Activated T-helper 17 cell treated with anti-CD3 and anti-CD28 coated beads, Interleukin-2, amount 50 U/mL, for 72 hours (primary cell): ENCODE data around the gene CLEC2D. TPM values are rescaled to one million over a fixed set of nuclear protein-coding genes. Genes with fewer than 3 reads are reported as not detected.

Experiments
- ATAC-seq: fragments of 150-1000 bp; cut with Tn5 transposase; replicated peaks from 2 replicates; pipeline ENCODE4 v1.10.0; 2021; ENCODE audit warnings: mild to moderate bottlenecking, moderate library complexity
- H3K27ac Mint-ChIP-seq: one replicate; pipeline ENCODE4 v1.8.0; 2022; ENCODE audit warnings: mixed read lengths
- H3K27me3 Mint-ChIP-seq: one replicate; pipeline ENCODE4 v1.8.0; 2022; ENCODE audit warnings: mixed read lengths
- H3K36me3 Mint-ChIP-seq: one replicate; pipeline ENCODE4 v1.8.0; 2022; ENCODE audit warnings: low read depth, mild to moderate bottlenecking, mixed read lengths
- H3K4me1 Mint-ChIP-seq: one replicate; pipeline ENCODE4 v1.8.0; 2022; ENCODE audit warnings: mixed read lengths
- H3K4me3 Mint-ChIP-seq: one replicate; pipeline ENCODE4 v1.8.0; 2022; ENCODE audit warnings: mild to moderate bottlenecking, mixed read lengths
- H3K9me3 Mint-ChIP-seq: one replicate; pipeline ENCODE4 v1.8.0; 2022; ENCODE audit warnings: mixed read lengths
- total RNA-seq, 2 donors: library from RNA; stranded (reverse); gene quantifications; one replicate each; pipeline ENCODE4 v1.2.3, GENCODE V29; 2022

CLEC2D gene
- total RNA-seq, 2 donors from 2014 or later: 146 to 267 TPM

DNA sequence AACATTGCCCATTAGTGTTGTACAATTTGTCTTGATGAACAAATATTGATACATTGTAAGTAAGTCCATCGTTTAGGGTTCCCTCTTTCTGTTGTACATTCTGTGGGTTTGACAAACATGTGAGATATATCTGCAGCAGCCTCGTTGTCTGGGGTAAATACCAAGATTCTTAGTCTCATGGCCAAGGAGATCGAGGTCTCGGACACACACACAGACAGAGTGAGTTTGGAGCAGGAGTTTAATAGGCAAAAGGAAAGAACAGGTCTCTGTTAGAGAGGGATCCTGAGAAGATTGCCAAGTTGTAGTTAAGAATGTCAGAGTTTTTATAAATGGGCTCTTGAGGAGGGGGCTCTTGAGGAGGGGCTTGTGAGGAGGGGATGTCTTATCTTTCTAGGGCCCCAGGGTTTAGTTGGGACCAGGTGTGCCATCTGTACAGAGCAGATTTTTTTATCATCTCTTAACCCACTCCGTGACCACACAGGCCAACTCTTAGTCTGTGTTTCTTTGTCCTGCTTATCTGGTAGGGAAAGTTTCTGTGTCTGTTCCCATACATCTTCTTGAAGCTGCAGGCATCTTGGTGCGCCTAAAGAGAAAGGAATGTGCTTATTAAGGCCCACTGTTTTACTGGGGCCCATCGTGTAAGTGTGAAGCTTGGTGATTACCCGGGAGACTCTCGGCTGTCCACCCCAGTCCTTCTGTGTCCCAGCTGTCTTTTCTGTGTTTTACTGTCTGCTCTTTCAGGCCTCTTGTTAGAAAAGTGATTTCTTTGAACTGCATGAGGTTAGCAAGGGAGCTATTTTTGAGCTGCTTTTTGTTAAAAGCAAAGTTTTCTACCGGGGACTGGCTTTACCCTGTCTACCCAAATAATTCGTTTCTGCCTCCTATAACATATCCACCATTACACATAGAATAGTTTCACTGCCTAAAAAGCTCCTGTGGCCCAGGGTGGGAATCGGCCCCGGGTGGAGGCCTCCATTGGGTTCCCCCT is 22.4 kb upstream of the CLEC2D start:
- Mint-ChIP-seq H3K4me3 (peak overlapping the region; percentile 100), H3K36me3 (peaks cover 61% of the 10 kb centered on the region), H3K9me3 (peaks cover 8% of the 10 kb centered on the region), H3K4me1 (peaks cover 26% of the 10 kb centered on the region), H3K27me3 (no peaks in the 10 kb centered on the region), H3K27ac (peak overlapping the region; percentile 90)
- ATAC-seq: peak; percentile 2

DNA sequence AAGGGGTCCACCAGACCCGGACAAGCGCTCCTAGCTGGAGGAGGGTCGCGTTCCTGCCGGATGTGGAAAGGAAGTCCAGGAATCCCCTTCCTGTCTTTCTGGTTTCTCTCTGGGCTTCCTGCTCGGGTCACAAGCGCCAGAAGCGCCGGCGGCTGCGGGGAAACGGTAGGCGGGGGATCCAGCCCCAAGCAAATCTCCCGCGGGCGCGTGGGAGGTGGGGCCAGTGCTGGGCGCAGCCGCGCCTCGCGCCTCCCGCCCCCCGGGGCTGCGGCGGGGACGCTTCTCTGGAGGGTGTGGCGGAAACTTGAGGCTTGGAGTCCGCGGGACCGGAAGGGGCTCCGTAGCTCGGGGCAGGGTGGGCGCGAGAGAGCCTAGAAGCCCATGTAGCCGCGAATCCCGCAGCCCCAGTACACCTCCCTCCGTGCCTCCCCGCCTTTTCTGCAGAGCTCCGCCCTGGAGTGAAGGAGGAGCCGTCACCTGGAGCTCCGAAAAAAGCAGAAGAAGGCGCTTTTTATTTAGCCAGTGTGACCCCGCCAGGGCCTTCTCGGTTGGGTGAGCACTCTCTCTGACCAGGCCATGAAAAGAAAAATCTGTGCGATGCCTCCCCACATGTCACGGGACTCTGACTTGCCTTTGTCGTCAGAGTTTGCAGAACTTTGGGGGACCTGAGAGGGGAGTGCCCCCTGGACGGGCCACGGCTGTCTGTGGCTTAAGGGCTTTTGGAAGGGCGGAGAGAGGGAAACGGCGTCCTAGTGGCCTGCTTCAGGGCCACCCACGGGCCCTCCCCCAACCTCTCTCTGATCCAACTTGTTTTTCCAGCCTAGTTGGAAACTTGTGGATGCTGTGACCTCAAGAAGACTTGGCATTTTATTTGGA is 21.4 kb upstream of the CLEC2D start:
- peak; percentile 59 for ATAC-seq
- Mint-ChIP-seq H3K36me3 (peaks cover 71% of the 10 kb centered on the region), H3K9me3 (peaks cover 8% of the 10 kb centered on the region), H3K27me3 (no peaks in the 10 kb centered on the region), H3K4me3 (peak overlapping the region; percentile 100), H3K4me1 (peaks cover 29% of the 10 kb centered on the region), H3K27ac (peak overlapping the region; percentile 90)

DNA sequence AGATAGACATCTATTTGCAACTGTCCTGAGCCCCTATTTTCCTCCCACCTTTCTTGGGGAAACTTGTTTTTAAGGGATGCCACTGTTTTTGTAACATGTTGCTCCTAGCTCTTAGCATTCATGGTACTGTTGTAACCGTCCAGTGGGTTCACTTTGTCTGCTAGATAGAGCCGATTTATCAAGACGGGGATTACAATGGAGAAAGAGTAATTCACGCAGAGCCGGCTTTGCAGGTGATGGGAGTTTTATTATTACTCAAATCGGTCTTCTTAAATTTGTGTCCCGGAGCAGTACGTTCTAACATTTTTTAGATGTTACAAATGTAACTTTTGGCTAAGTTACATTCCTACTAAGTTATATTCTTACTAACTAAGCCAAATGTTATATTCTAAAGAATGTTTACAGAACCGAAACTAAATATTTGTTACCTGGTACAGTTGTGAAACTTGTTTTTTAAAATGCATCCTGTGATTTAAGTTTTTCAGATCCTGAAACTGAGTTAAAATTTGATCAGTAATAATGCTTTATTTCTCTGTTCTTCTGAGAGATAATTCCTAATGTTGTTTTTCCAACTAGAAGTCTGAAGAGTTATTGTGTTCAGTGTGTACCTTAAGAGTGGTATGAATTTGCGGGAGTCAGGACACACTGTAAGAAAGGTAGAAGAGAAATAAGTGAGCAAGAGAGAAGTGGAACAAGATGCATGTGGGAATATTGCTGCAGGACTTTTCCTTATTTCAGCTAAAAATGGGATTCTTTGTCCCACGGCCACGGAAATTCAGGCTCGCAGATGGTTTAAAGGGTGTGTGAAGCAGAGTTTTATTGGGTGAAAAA is 20.6 kb upstream of the CLEC2D start:
- H3K27ac Mint-ChIP-seq: peak overlapping the region; percentile 90
- H3K36me3 Mint-ChIP-seq: peaks cover 80% of the 10 kb centered on the region
- ATAC-seq: no peak
- H3K9me3 Mint-ChIP-seq: peaks cover 8% of the 10 kb centered on the region
- peaks cover 32% of the 10 kb centered on the region for H3K4me1 Mint-ChIP-seq
- H3K27me3 Mint-ChIP-seq: no peaks in the 10 kb centered on the region
- H3K4me3 Mint-ChIP-seq: peak overlapping the region; percentile 100

DNA sequence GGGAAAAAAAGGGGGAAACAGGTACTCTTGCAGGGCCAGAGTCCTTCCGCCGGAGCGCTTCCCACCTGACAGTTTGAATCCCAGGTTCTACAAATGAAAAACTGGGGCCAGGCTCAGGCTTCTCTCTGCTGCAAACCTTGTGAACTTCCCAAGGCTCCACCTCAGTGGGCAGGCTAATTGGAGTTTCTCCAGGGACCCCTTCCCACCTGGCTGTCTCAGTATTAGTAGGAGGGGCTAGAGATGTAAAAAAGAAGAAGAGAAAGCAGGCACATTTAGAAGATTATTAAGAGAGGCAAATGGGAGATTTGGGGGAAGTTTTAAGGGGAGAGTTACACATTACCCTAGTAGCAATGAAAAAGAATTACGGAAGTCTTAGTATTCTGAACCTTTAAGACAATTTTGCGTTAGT is 20.0 kb upstream of the CLEC2D start:
- Mint-ChIP-seq H3K36me3 (peaks cover 86% of the 10 kb centered on the region), H3K4me1 (peaks cover 35% of the 10 kb centered on the region)
- ATAC-seq: no peak

DNA sequence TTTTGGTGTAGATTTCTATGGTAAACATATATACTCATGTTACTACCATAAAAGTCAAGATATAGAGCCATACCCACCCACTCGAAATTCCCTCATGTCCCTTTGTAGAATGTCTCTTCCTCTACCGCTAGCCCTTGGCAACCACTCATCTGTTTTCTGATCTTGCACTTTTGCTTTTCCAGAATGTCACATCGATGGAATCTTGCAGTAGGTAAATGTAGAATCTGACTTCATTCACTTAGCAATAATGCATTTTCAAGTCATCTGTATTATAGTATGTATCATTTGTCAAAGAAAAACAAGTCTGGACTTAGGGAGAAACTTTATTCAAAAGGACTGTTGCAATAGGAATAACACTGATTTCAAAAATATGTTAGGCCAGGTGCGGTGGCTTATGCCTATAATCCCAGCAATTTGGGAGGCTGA is 19.3 kb upstream of the CLEC2D start:
- no peak for ATAC-seq
- Mint-ChIP-seq H3K4me1 (peaks cover 40% of the 10 kb centered on the region), H3K4me3 (peak overlapping the region; percentile 100), H3K27me3 (no peaks in the 10 kb centered on the region), H3K9me3 (peaks cover 8% of the 10 kb centered on the region), H3K27ac (peak overlapping the region; percentile 90), H3K36me3 (peaks cover 91% of the 10 kb centered on the region)

More for the DNA sequence above, 20.0 kb upstream of the CLEC2D start:
- Mint-ChIP-seq H3K27ac (peak overlapping the region; percentile 90), H3K27me3 (no peaks in the 10 kb centered on the region), H3K4me3 (peak overlapping the region; percentile 100), H3K9me3 (peaks cover 8% of the 10 kb centered on the region)

DNA sequence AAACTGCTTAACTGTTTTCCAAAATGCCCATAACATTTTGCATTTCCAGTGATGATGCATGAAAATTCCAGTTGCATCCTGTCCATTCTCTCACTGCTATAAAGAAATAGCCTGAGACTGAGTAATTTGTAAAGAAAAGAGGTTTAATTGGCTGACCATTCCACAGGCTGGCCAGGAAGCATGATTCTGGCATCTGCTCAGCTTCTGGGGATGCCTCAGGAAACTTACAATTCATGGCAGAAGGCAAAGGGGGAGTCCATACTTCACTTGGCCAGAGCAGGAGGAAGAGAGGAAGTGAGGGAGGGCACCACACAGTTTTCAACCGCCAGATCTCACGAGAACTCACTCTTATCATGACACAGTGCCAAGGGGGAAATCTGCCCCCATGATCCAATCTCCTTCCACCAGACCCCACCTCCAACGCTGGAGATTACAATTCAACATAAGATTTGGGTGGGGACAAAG is 18.2 kb upstream of the CLEC2D start:
- ATAC-seq: peak; percentile 57
- H3K4me1 Mint-ChIP-seq: peaks cover 46% of the 10 kb centered on the region
- peaks cover 97% of the 10 kb centered on the region for H3K36me3 Mint-ChIP-seq

DNA sequence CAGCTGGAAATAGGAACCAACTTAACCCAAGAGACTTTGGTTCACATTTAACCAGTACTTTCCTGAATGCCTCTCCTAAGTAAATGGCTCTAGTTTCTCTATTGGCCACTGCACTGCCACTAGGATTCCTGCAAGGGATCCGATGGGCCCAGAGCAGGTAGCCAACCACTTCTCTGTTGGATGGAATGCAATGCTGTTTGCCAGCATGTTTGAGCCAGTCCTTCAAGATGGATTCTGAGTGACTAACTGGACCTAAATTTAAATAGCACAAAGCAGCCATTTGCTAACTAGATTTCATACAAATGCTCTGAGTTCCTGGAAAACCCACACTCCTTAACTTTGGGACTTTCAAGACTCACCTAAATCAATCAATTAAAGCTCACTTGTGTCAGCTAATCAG is 9.5 kb upstream of the CLEC2D start:
- H3K4me3 Mint-ChIP-seq: peak overlapping the region; percentile 100
- ATAC-seq: peak; percentile 21
- peaks cover 8% of the 10 kb centered on the region for H3K9me3 Mint-ChIP-seq
- peaks cover 66% of the 10 kb centered on the region for H3K4me1 Mint-ChIP-seq
- peak overlapping the region; percentile 57 for H3K27ac Mint-ChIP-seq
- H3K36me3 Mint-ChIP-seq: peaks cover 100% of the 10 kb centered on the region
- no peaks in the 10 kb centered on the region for H3K27me3 Mint-ChIP-seq

More for the DNA sequence above, 18.2 kb upstream of the CLEC2D start:
- Mint-ChIP-seq H3K27me3 (no peaks in the 10 kb centered on the region), H3K9me3 (peaks cover 9% of the 10 kb centered on the region), H3K4me3 (peak overlapping the region; percentile 100), H3K27ac (peak overlapping the region; percentile 90)

DNA sequence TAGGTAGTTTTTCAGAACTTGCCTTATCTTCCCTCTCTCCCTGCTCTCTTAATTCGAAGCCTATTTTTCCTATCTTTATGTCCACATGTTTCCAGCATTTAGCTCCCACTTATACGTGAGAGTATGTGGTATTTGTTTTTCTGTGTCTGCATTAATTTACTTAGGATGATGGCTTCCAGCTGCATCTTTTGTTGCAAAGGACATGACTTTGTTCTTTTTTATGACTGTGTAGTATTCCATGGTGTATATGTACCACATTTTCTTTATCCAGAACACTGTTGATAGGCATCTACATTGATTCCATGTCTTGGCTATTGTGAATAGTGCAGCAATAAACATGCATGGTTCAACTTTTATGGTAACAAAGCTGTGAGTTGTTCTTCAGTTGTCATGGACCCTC is 7.8 kb upstream of the CLEC2D start:
- Mint-ChIP-seq H3K36me3 (peaks cover 100% of the 10 kb centered on the region), H3K4me3 (peak overlapping the region; percentile 100), H3K27ac (peak overlapping the region; percentile 74), H3K4me1 (peaks cover 50% of the 10 kb centered on the region), H3K27me3 (no peaks in the 10 kb centered on the region), H3K9me3 (peaks cover 3% of the 10 kb centered on the region)
- ATAC-seq: no peak

DNA sequence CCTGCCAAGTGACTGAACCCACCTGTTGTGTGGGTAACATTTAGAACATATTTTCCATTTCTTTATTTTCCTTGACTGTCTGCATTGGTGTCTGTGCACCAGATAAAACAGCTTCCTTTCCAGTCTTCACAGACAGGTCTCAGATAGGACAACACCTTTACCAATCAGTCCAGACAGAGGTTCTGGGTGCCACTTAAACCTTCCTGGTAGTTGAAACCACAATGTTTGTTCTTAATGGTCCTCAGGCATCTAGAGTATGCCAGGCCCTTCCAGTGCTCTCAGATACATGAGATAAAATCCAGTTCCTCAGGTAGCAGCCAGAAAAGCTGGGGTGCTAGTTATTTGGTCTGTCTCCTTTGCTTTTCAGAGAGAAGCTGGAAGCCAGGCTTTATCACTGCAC is 7.0 kb upstream of the CLEC2D start:
- H3K27me3 Mint-ChIP-seq: no peaks in the 10 kb centered on the region
- peaks cover 7% of the 10 kb centered on the region for H3K9me3 Mint-ChIP-seq
- ATAC-seq: no peak
- peaks cover 51% of the 10 kb centered on the region for H3K4me1 Mint-ChIP-seq
- H3K27ac Mint-ChIP-seq: peak overlapping the region; percentile 74
- peak overlapping the region; percentile 100 for H3K4me3 Mint-ChIP-seq
- H3K36me3 Mint-ChIP-seq: peaks cover 100% of the 10 kb centered on the region

DNA sequence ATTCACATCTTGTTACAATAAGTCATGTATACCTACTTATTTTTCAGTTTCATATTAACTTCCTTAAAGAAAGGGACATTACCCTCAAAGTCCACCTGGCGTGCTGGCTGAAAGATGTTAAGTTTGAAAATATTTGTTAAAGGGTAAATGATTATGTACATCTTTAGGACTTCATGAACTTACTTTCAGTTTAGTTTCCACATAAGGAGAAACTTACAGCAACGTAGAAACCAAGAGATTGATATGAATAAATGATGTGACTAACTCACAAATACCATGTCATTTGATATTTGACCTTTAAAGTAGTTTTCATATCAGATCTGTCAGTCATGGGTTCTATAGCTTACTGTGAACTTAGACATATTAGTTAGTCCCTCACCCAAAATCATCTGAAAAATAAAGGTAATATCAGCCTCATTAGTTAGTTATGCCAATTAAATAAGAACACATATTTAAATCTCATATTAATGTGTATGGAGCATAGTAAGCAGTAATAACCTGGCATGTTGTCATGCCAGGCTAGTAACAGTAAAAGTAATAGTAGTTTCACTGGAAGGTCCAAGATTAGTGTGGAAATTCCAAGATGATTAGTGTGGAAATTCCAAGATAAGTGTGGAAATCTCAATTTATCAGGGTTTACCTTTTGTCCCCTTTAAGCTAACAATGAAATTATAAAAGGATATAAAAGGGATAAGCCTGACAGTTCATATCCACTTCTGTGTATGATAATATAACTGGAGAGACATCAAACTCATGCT is 1.9 kb upstream of the CLEC2D start:
- peaks cover 98% of the 10 kb centered on the region for H3K36me3 Mint-ChIP-seq
- peaks cover 36% of the 10 kb centered on the region for H3K4me1 Mint-ChIP-seq
- no peaks in the 10 kb centered on the region for H3K27me3 Mint-ChIP-seq
- peaks cover 7% of the 10 kb centered on the region for H3K9me3 Mint-ChIP-seq
- peak; percentile 65 for ATAC-seq
- H3K27ac Mint-ChIP-seq: peak overlapping the region; percentile 99
- peak overlapping the region; percentile 88 for H3K4me3 Mint-ChIP-seq

DNA sequence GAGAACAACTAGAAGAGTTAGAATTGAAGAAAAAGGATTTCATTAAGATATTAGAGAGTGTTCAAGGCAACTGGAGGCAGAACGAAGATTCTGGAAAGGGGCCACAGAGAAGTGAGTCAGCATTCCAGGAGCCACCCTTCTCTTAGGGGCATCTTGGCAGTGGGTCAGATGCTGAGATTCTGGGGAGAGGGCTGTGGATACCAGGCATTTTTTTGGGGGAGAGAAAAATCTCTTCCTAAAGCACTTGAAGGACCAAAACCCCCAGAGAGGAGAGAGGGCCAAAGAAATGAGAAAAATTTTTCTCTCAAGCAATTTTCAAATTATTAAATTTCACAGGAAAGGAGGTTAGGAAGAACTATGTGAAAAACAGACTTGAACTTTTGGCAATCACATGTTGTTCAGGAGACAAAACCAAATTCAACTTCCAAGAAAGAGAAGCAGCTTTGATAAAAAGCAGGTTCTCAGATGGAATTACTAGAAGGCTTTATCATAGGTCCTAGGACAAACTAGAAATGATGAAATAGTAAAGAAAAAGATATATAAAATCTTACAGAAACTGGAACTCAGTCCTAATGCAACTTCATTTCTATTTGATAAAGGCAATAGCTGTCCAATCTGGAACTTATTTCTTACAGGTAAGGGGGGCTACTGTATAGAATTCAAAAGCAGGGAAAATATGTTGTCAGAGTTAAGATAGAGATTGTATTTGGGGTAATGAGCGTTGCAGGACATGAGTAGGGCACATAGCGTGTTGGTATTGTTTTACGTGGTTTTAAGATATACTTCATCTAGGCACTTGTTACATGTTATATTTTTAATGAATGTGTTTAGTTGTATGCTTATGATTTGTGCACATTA is 1.1 kb upstream of the CLEC2D start:
- Mint-ChIP-seq H3K4me3 (peak overlapping the region; percentile 88), H3K36me3 (peaks cover 98% of the 10 kb centered on the region), H3K4me1 (peaks cover 29% of the 10 kb centered on the region), H3K27me3 (no peaks in the 10 kb centered on the region), H3K9me3 (peaks cover 7% of the 10 kb centered on the region), H3K27ac (peak overlapping the region; percentile 99)
- no peak for ATAC-seq

DNA sequence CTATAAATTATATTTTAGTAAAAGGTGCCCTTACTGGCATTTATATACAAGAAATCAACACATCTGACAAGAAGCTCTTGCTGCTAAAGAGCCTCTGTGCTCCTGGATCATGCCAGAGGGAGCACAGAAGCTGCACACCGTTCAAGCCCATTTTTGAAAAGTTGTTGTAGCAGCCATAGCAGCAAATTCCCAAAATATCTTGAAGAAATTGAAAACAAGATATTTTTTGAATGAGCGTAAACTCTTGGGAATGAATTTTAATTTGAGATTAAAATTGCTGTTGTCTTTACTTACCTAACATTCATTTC is 540 bp upstream of the CLEC2D start:
- peaks cover 25% of the 10 kb centered on the region for H3K4me1 Mint-ChIP-seq
- peaks cover 7% of the 10 kb centered on the region for H3K9me3 Mint-ChIP-seq

More for the DNA sequence above, 540 bp upstream of the CLEC2D start:
- peaks cover 98% of the 10 kb centered on the region for H3K36me3 Mint-ChIP-seq
- no peak for ATAC-seq
- H3K4me3 Mint-ChIP-seq: peak overlapping the region; percentile 88
- H3K27ac Mint-ChIP-seq: peak overlapping the region; percentile 99
- no peaks in the 10 kb centered on the region for H3K27me3 Mint-ChIP-seq
